Stomach smooth muscle (tissue), 2 donors: Measurements from ENCODE around the gene NR4A1.

Experiments used
- H3K27ac ChIP-seq: one replicate; pipeline ENCODE4 v1.7.0; 2013; ENCODE audit warnings: mild to moderate bottlenecking, low read length, inconsistent platforms
- H3K27me3 ChIP-seq, 2 donors: one replicate each; pipeline ENCODE4 v1.7.0; 2013; ENCODE audit warnings: low read length in 2 of 2; ENCODE audit not compliant: insufficient read depth in 2 of 2, control insufficient read depth in 1 of 2
- H3K36me3 ChIP-seq, 2 donors: one replicate each; pipeline ENCODE4 v1.7.0; 2013; ENCODE audit warnings: low read length in 2 of 2; ENCODE audit not compliant: control insufficient read depth in 2 of 2, insufficient read depth in 2 of 2
- H3K4me1 ChIP-seq: one replicate; pipeline ENCODE4 v1.7.0; 2013; ENCODE audit warnings: low read length; ENCODE audit not compliant: control insufficient read depth, insufficient read depth
- H3K4me3 ChIP-seq, 2 donors: one replicate each; pipeline ENCODE4 v1.7.0; 2013; ENCODE audit warnings: low read length in 2 of 2
- H3K9ac ChIP-seq, 2 donors: one replicate each; pipeline ENCODE4 v1.7.0; 2013; ENCODE audit warnings: low read length in 2 of 2, mild to moderate bottlenecking in 1 of 2
- H3K9me3 ChIP-seq, 2 donors: one replicate each; pipeline ENCODE4 v1.7.0; 2013; ENCODE audit warnings: low read length in 2 of 2; ENCODE audit not compliant: control insufficient read depth in 2 of 2
- donor health status: healthy.
- donor health status: Pancreatic carcinoma.

NR4A1 gene

GRCh38 chr12:52019113-52019770 lies 32.0 kb upstream of the NR4A1 start:
- H3K36me3 ChIP-seq = peaks cover 0 to 2% of the 10 kb centered on the region in 2 donors
- H3K9me3 ChIP-seq = no peaks in the 10 kb centered on the region
- no peak overlapping the region for H3K4me3 ChIP-seq
- peaks cover 0 to 9% of the 10 kb centered on the region in 2 donors for H3K27me3 ChIP-seq
- H3K9ac ChIP-seq = no peak overlapping the region
- no peak overlapping the region for H3K27ac ChIP-seq
- peaks cover 14% of the 10 kb centered on the region for H3K4me1 ChIP-seq

- H3K36me3 ChIP-seq = no peaks in the 10 kb centered on the region
- peaks cover 0 to 9% of the 10 kb centered on the region in 2 donors for H3K27me3 ChIP-seq
- no peak overlapping the region for H3K9ac ChIP-seq
- no peak overlapping the region for H3K27ac ChIP-seq
- no peaks in the 10 kb centered on the region for H3K9me3 ChIP-seq
- peaks cover 26% of the 10 kb centered on the region for H3K4me1 ChIP-seq
- H3K4me3 ChIP-seq = no peak overlapping the region
These were observed 30.5 kb upstream of the NR4A1 start for GRCh38 chr12:52020539-52021336.

GRCh38 chr12:52022841-52023181 lies 28.4 kb upstream of the NR4A1 start:
- peaks cover 44% of the 10 kb centered on the region for H3K4me1 ChIP-seq
- no peaks in the 10 kb centered on the region for H3K9me3 ChIP-seq
- no peaks in the 10 kb centered on the region for H3K36me3 ChIP-seq
- no peak overlapping the region for H3K9ac ChIP-seq
- H3K27ac ChIP-seq = no peak overlapping the region
- peaks cover 0 to 9% of the 10 kb centered on the region in 2 donors for H3K27me3 ChIP-seq
- peak overlapping the region; percentile 60 to 72 for H3K4me3 ChIP-seq

GRCh38 chr12:52023182-52023975 lies 27.9 kb upstream of the NR4A1 start:
- Histone ChIP-seq H3K9ac (no peak overlapping the region), H3K9me3 (no peaks in the 10 kb centered on the region), H3K27me3 (peaks cover 0 to 9% of the 10 kb centered on the region in 2 donors), H3K4me1 (peaks cover 44% of the 10 kb centered on the region), H3K27ac (no peak overlapping the region), H3K36me3 (no peaks in the 10 kb centered on the region), H3K4me3 (peak overlapping the region; percentile 60 to 72)

- no peak overlapping the region for H3K9ac ChIP-seq
- peaks cover 0 to 9% of the 10 kb centered on the region in 2 donors for H3K27me3 ChIP-seq
- no peaks in the 10 kb centered on the region for H3K9me3 ChIP-seq
- no peaks in the 10 kb centered on the region for H3K36me3 ChIP-seq
- H3K4me3 ChIP-seq = peak overlapping the region; percentile 60 to 72
- peaks cover 46% of the 10 kb centered on the region for H3K4me1 ChIP-seq
- H3K27ac ChIP-seq = no peak overlapping the region
These were observed 27.1 kb upstream of the NR4A1 start for GRCh38 chr12:52023976-52024688.

GRCh38 chr12:52024845-52025230 lies 26.4 kb upstream of the NR4A1 start:
- H3K9ac ChIP-seq = peak overlapping the region in 1 of 2 donors; percentile 62
- no peaks in the 10 kb centered on the region for H3K9me3 ChIP-seq
- peak overlapping the region; percentile 63 for H3K27ac ChIP-seq
- H3K27me3 ChIP-seq = peaks cover 0 to 9% of the 10 kb centered on the region in 2 donors
- H3K4me1 ChIP-seq = peaks cover 51% of the 10 kb centered on the region
- no peaks in the 10 kb centered on the region for H3K36me3 ChIP-seq
- peak overlapping the region in 1 of 2 donors; percentile 35 for H3K4me3 ChIP-seq

GRCh38 chr12:52026263-52026662 lies 25.0 kb upstream of the NR4A1 start:
- Histone ChIP-seq H3K4me1 (peaks cover 53% of the 10 kb centered on the region), H3K4me3 (peak overlapping the region; percentile 66 to 69), H3K36me3 (no peaks in the 10 kb centered on the region), H3K27ac (peak overlapping the region; percentile 63), H3K9ac (peak overlapping the region; percentile 62 to 80), H3K27me3 (peaks cover 0 to 9% of the 10 kb centered on the region in 2 donors), H3K9me3 (no peaks in the 10 kb centered on the region)

- Histone ChIP-seq H3K36me3 (no peaks in the 10 kb centered on the region), H3K4me1 (peaks cover 58% of the 10 kb centered on the region), H3K27me3 (peaks cover 0 to 6% of the 10 kb centered on the region in 2 donors), H3K9me3 (no peaks in the 10 kb centered on the region), H3K27ac (no peak overlapping the region), H3K4me3 (no peak overlapping the region), H3K9ac (no peak overlapping the region)
These were observed 24.0 kb upstream of the NR4A1 start for GRCh38 chr12:52027085-52027843.

- Histone ChIP-seq H3K9me3 (no peaks in the 10 kb centered on the region), H3K36me3 (no peaks in the 10 kb centered on the region), H3K4me3 (no peak overlapping the region), H3K9ac (no peak overlapping the region), H3K27ac (no peak overlapping the region), H3K27me3 (no peaks in the 10 kb centered on the region), H3K4me1 (peaks cover 55% of the 10 kb centered on the region)
These were observed 21.6 kb upstream of the NR4A1 start for GRCh38 chr12:52029685-52030084.

- Histone ChIP-seq H3K36me3 (no peaks in the 10 kb centered on the region), H3K4me3 (peak overlapping the region; percentile 57 to 70), H3K27ac (peak overlapping the region; percentile 98)
These were observed 18.8 kb upstream of the NR4A1 start for GRCh38 chr12:52032446-52032803.

More at GRCh38 chr12:52032446-52032803, 18.8 kb upstream of the NR4A1 start:
- Histone ChIP-seq H3K4me1 (peaks cover 43% of the 10 kb centered on the region), H3K27me3 (no peaks in the 10 kb centered on the region), H3K9ac (peak overlapping the region; percentile 65 to 87), H3K9me3 (no peaks in the 10 kb centered on the region)
